IMR-90 (cell line): ENCODE results near the gene PRDM5. TPM values are rescaled to one million over a fixed set of nuclear protein-coding genes. Genes with fewer than 3 reads are reported as not detected.

Source experiments
- ATAC-seq: fragments of 200-7000 bp; cut with Tn5 transposase; 2 replicates; pipeline ENCODE4 v1.9.1; 2020; ENCODE audit warnings: low read depth, mild to moderate bottlenecking, moderate library complexity
- BruUV-seq: library from RNA; stranded (reverse); fragments of 400-500 nt; replicated peaks from 2 replicates; lab custom pipeline; 2021; lab: Mats Ljungman, UMichigan
- CTCF ChIA-PET: fragments of 300-600 bp; formaldehyde crosslinking; extraction: SDS; loops from one replicate; lab custom pipeline; 2021; ENCODE audit warnings: antibody characterized with exemption; lab: Yijun Ruan, JAX
- POLR2A ChIA-PET: fragments of 300-600 bp; sonication (Branson Sonifier 250); formaldehyde crosslinking; loops from one replicate; lab custom pipeline; 2022; ENCODE audit warnings: antibody characterized with exemption; ENCODE audit not compliant: unreplicated experiment; lab: Charles Lee
- DNase-seq: peaks from one replicate; pipeline ENCODE4 v3.0.0; 2013
- H2AFZ ChIP-seq: replicated peaks from 2 replicates; pipeline ENCODE3; 2013; ENCODE audit warnings: low read length, mild to moderate bottlenecking; ENCODE audit not compliant: poor library complexity
- H2AK5ac ChIP-seq: 2 replicates; pipeline ENCODE4 v1.6.1; 2013; ENCODE audit warnings: low read depth, low read length, inconsistent platforms
- H2AK9ac ChIP-seq: replicated peaks from 2 replicates; pipeline ENCODE3; 2013; ENCODE audit warnings: mild to moderate bottlenecking, low read depth, low read length, moderate library complexity; ENCODE audit not compliant: poor library complexity
- H2BK120ac ChIP-seq: 2 replicates; pipeline ENCODE4 v1.6.1; 2013; ENCODE audit warnings: low read depth, low read length, inconsistent platforms
- H2BK15ac ChIP-seq: 3 replicates; pipeline ENCODE4 v1.6.1; 2013; ENCODE audit warnings: low read depth, low read length, inconsistent platforms
- H2BK20ac ChIP-seq: 2 replicates; pipeline ENCODE4 v1.6.1; 2013; ENCODE audit warnings: low read depth, mild to moderate bottlenecking, inconsistent platforms, low read length, moderate library complexity
- H2BK5ac ChIP-seq: 2 replicates; pipeline ENCODE4 v1.6.1; 2013; ENCODE audit warnings: mild to moderate bottlenecking, low read depth, low read length, inconsistent platforms; ENCODE audit not compliant: poor library complexity, severe bottlenecking
- H3K14ac ChIP-seq: replicated peaks from 2 replicates; pipeline ENCODE4 v1.6.1; 2013; ENCODE audit warnings: low read depth, low read length, inconsistent platforms
- H3K18ac ChIP-seq: 2 replicates; pipeline ENCODE4 v1.6.1; 2013; ENCODE audit warnings: low read depth, low read length, control low read depth
- H3K23ac ChIP-seq: 2 replicates; pipeline ENCODE4 v1.6.1; 2013; ENCODE audit warnings: low read depth, low read length, inconsistent platforms
- H3K27ac ChIP-seq: 2 replicates; pipeline ENCODE4 v1.5.1; 2013; ENCODE audit warnings: mild to moderate bottlenecking, control low read depth, low read length; ENCODE audit not compliant: insufficient read depth
- H3K27me3 ChIP-seq: 2 replicates; pipeline ENCODE4 v1.6.1; 2013; ENCODE audit warnings: low read length; ENCODE audit not compliant: control insufficient read depth, insufficient read depth
- H3K36me3 ChIP-seq: 2 replicates; pipeline ENCODE4 v1.6.1; 2013; ENCODE audit warnings: low read length, mixed read lengths; ENCODE audit not compliant: control insufficient read depth, insufficient read depth
- H3K4ac ChIP-seq: 2 replicates; pipeline ENCODE4 v1.6.1; 2013; ENCODE audit warnings: low read depth, low read length, inconsistent platforms
- H3K4me1 ChIP-seq: 2 replicates; pipeline ENCODE4 v1.6.1; 2013; ENCODE audit warnings: low read length, mixed read lengths; ENCODE audit not compliant: control insufficient read depth, insufficient read depth
- H3K4me2 ChIP-seq: 2 replicates; pipeline ENCODE4 v1.6.1; 2013; ENCODE audit warnings: low read depth, mild to moderate bottlenecking, control low read depth, low read length, moderate library complexity
- H3K4me3 ChIP-seq: 2 replicates; pipeline ENCODE4 v1.5.1; 2013; ENCODE audit warnings: low read depth, mild to moderate bottlenecking, control low read depth, low read length, moderate library complexity; ENCODE audit not compliant: insufficient read depth
- H3K56ac ChIP-seq: 2 replicates; pipeline ENCODE4 v1.6.1; 2013; ENCODE audit warnings: low read length, inconsistent platforms; ENCODE audit not compliant: insufficient read depth; ENCODE audit errors: extremely low read depth
- H3K79me1 ChIP-seq, 2 experiments: 2 replicates each; pipeline ENCODE4 v1.6.1; 2013; ENCODE audit warnings: low read length in 2 of 2, inconsistent platforms in 1 of 2, low read depth in 1 of 2
- H3K9ac ChIP-seq: 2 replicates; pipeline ENCODE4 v1.6.1; 2013; ENCODE audit warnings: low read depth, low read length, control low read depth
- H3K9me1 ChIP-seq: 2 replicates; pipeline ENCODE4 v1.6.1; 2013; ENCODE audit warnings: low read length, inconsistent platforms; ENCODE audit not compliant: insufficient read depth
- H3K9me3 ChIP-seq: 2 replicates; pipeline ENCODE4 v1.6.1; 2013; ENCODE audit warnings: low read length; ENCODE audit not compliant: control insufficient read depth, insufficient read depth
- H4K20me1 ChIP-seq: 2 replicates; pipeline ENCODE4 v1.6.1; 2013; ENCODE audit warnings: low read length, inconsistent platforms; ENCODE audit not compliant: insufficient read depth
- H4K5ac ChIP-seq: 2 replicates; pipeline ENCODE4 v1.6.1; 2013; ENCODE audit warnings: mild to moderate bottlenecking, low read depth, low read length, control low read depth
- H4K8ac ChIP-seq, 2 experiments: 2 replicates each; pipeline ENCODE4 v1.6.1; 2013; ENCODE audit warnings: low read depth in 2 of 2, low read length in 2 of 2, control low read depth in 1 of 2, inconsistent platforms in 1 of 2
- H4K91ac ChIP-seq: 2 replicates; pipeline ENCODE4 v1.6.1; 2013; ENCODE audit warnings: low read depth, low read length, inconsistent platforms; ENCODE audit not compliant: insufficient read depth
- CEBPB ChIP-seq: IDR thresholded peaks from 2 replicates; pipeline ENCODE4 v1.6.1; 2012; ENCODE audit warnings: low read depth, low read length, improper control_type of control experiment
- WGBS, 2 experiments: methylation state at CpG; one replicate each; pipeline versions ENCODE4 v1.1.5 to v1.1.7; 2013; ENCODE audit warnings: missing lambda C conversion rate in 2 of 2; ENCODE audit not compliant: insufficient read length in 1 of 2; ENCODE audit errors: extremely low coverage in 2 of 2; 5-methylcytosine and 5-hydroxymethylcytosine counted together
- dilution Hi-C: fragments of 300-500 bp; cut with HindIII; formaldehyde crosslinking; loops from one replicate; pipeline ENCODE4 v1.14.3; 2018; ENCODE audit warnings: low sequenced_read_pairs; ENCODE audit not compliant: unreplicated experiment
- in situ Hi-C: fragments of 300-500 bp; cut with MboI; formaldehyde crosslinking; loops from 3 replicates; pipeline ENCODE4 v1.14.3; 2019; ENCODE audit warnings: low sequenced_read_pairs, inconsistent platforms, mixed read lengths
- intact Hi-C: fragments of 100-400 bp; cut with micrococcal nuclease; formaldehyde crosslinking; loops from 2 replicates; pipeline ENCODE4 v1.10.0; 2022
- polyA plus RNA-seq, 3 experiments: library from polyadenylated mRNA; depleted of rRNA; stranded (reverse); fragments of >200 nt; gene quantifications; 2 replicates each; pipeline ENCODE4 v1.2.3, GENCODE V29; 2012; ENCODE audit warnings: low replicate concordance in 1 of 3
- total RNA-seq: library from RNA; depleted of rRNA; stranded (reverse); fragments of >200 nt; gene quantifications from 2 replicates; pipeline ENCODE4 v1.2.3, GENCODE V29; 2012
- TF ChIP-seq, protein P1 (sequence below): conservative IDR thresholded peaks from 2 replicates; pipeline ENCODE4 v1.5.1; 2012; ENCODE audit warnings: mild to moderate bottlenecking, low read depth, low read length, improper control_type of control experiment

The PRDM5 gene
- total and polyA plus RNA-seq, 2 of the 4 experiments (the other 2 are of a cell fraction): 4.1 to 10.8 TPM

DNA sequence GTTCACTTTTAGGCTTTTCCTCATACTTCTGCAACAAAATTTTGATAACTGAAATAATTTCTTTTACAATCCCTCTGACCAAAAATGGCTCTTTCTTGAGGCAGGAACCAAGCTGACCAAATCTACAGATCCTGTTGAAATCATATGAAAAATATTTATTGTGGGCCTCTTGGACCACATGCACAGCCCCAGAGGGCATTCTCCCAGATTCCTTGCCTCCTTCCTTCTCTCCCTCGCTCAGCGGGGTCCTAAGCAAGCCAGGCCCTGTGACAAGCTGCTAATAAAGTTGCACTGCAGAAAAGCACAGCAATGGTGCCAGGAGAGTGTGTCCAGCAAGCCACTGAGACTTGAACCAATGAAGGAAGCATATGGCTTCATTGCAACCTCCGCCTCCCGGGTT is 40.7 kb downstream of the PRDM5 start:
- Histone ChIP-seq H3K14ac (no peak overlapping the region), H4K20me1 (no peaks in the 10 kb centered on the region), H2BK5ac (no peak overlapping the region), H3K18ac (no peak overlapping the region), H3K4me2 (no peak overlapping the region), H3K23ac (no peak overlapping the region), H3K36me3 (no peaks in the 10 kb centered on the region), H3K9me1 (no peaks in the 10 kb centered on the region), H3K27me3 (no peaks in the 10 kb centered on the region), H2BK20ac (no peak overlapping the region), H4K5ac (no peak overlapping the region), H3K4me1 (no peaks in the 10 kb centered on the region), H3K4ac (no peak overlapping the region), H3K9ac (no peak overlapping the region), H4K91ac (no peak overlapping the region), H2AFZ (no peak overlapping the region), H3K27ac (no peak overlapping the region), H2BK15ac (no peak overlapping the region), H3K4me3 (no peak overlapping the region), H2AK9ac (no peak overlapping the region), H3K56ac (no peak overlapping the region), H2AK5ac (no peak overlapping the region), H3K79me1 (no peaks in the 10 kb centered on the region; a peak in 1 of 4 replicates), H4K8ac (no peak overlapping the region), H3K9me3 (peaks cover 2% of the 10 kb centered on the region; the same call in 1 of the 2 replicates), H2BK120ac (no peak overlapping the region)
- dilution Hi-C loops: no loop called here
- DNase-seq (no peak), ATAC-seq (no peak)
- BruUV-seq: no TSS peak
- POLR2A ChIA-PET: no interaction called here
- CTCF ChIA-PET: no interaction called here
- intact Hi-C loops: no loop called here
- TF ChIP-seq CEBPB: no peak
- TF ChIP-seq, protein P1, sequence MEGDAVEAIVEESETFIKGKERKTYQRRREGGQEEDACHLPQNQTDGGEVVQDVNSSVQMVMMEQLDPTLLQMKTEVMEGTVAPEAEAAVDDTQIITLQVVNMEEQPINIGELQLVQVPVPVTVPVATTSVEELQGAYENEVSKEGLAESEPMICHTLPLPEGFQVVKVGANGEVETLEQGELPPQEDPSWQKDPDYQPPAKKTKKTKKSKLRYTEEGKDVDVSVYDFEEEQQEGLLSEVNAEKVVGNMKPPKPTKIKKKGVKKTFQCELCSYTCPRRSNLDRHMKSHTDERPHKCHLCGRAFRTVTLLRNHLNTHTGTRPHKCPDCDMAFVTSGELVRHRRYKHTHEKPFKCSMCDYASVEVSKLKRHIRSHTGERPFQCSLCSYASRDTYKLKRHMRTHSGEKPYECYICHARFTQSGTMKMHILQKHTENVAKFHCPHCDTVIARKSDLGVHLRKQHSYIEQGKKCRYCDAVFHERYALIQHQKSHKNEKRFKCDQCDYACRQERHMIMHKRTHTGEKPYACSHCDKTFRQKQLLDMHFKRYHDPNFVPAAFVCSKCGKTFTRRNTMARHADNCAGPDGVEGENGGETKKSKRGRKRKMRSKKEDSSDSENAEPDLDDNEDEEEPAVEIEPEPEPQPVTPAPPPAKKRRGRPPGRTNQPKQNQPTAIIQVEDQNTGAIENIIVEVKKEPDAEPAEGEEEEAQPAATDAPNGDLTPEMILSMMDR: no peak
- in situ Hi-C loops: no loop called here
- 91% methylated on average over 4 of the region's 4 CpGs; no CpG with 5 or more reads in 1 of the 2 experiments for WGBS, 2 experiments
